T1000 (cell line): ENCODE results near the gene NRG3.
A peak's percentile ranks its signal among the peaks of the same experiment; 100 is the strongest.

Experiments
- DNase-seq: peaks from one replicate; lab custom pipeline; 2025; ENCODE audit warnings: mixed read lengths; lab: John Stamatoyannopoulos, UW

NRG3 gene

GRCh38 chr10:82691211-82691610, 816.2 kb downstream of the NRG3 start:
- DNase-seq, result no peak

- no peak for DNase-seq
Measured at GRCh38 chr10:82692458-82692857, 817.5 kb downstream of the NRG3 start.

- no peak for DNase-seq
Measured at GRCh38 chr10:82721831-82722230, 846.8 kb downstream of the NRG3 start.

GRCh38 chr10:82722273-82722672, 847.3 kb downstream of the NRG3 start:
- DNase-seq, result no peak

GRCh38 chr10:82736305-82736704, 861.3 kb downstream of the NRG3 start:
- no peak for DNase-seq

- no peak for DNase-seq
Measured at GRCh38 chr10:82737549-82737948, 862.6 kb downstream of the NRG3 start.

- DNase-seq, result no peak
Measured at GRCh38 chr10:82738592-82738991, 863.6 kb downstream of the NRG3 start.

GRCh38 chr10:82742478-82742877, 867.5 kb downstream of the NRG3 start:
- DNase-seq, result peak; percentile 22

- no peak for DNase-seq
Measured at GRCh38 chr10:82742898-82743297, 867.9 kb downstream of the NRG3 start.

- no peak for DNase-seq
Measured at GRCh38 chr10:82750538-82750937, 875.5 kb downstream of the NRG3 start.

- DNase-seq, result no peak
Measured at GRCh38 chr10:82757397-82757796, 882.4 kb downstream of the NRG3 start.

GRCh38 chr10:82757901-82758300, 882.9 kb downstream of the NRG3 start:
- no peak for DNase-seq

GRCh38 chr10:82759050-82759449, 884.1 kb downstream of the NRG3 start:
- no peak for DNase-seq

- DNase-seq, result no peak
Measured at GRCh38 chr10:82762641-82763040, 887.6 kb downstream of the NRG3 start.

GRCh38 chr10:82768040-82768439, 893.0 kb downstream of the NRG3 start:
- no peak for DNase-seq

- no peak for DNase-seq
Measured at GRCh38 chr10:82778908-82779307, 903.9 kb downstream of the NRG3 start.

GRCh38 chr10:82796510-82796909, 921.5 kb downstream of the NRG3 start:
- DNase-seq, result no peak

GRCh38 chr10:82801289-82801688, 926.3 kb downstream of the NRG3 start:
- DNase-seq, result no peak

- DNase-seq, result no peak
Measured at GRCh38 chr10:82811621-82812020, 936.6 kb downstream of the NRG3 start.

- DNase-seq, result no peak
Measured at GRCh38 chr10:82813856-82814255, 938.9 kb downstream of the NRG3 start.

- DNase-seq, result no peak
Measured at GRCh38 chr10:82814635-82815034, 939.6 kb downstream of the NRG3 start.

- DNase-seq, result no peak
Measured at GRCh38 chr10:82815680-82816079, 940.7 kb downstream of the NRG3 start.

GRCh38 chr10:82817676-82818422, 942.9 kb downstream of the NRG3 start:
- DNase-seq, result no peak

GRCh38 chr10:82821043-82821442, 946.0 kb downstream of the NRG3 start:
- no peak for DNase-seq
